Activated CD8-positive, alpha-beta T cell treated with anti-CD3 and anti-CD28 coated beads, Interleukin-2, amount 10 ng/mL, durations not matched to agents 7 days and 5 days (primary cell): ENCODE results near the gene MCC. TPM values are rescaled to one million over a fixed set of nuclear protein-coding genes. Genes with fewer than 3 reads are reported as not detected.

ENCODE experiments used
- ATAC-seq: fragments of 150-1000 bp; cut with Tn5 transposase; one replicate; pipeline ENCODE4 v1.10.0; 2021; ENCODE audit warnings: moderate library complexity
- CTCF ChIA-PET: fragments of 350-600 bp; sonication (Branson Sonifier 250); formaldehyde crosslinking; loops from one replicate; lab custom pipeline; 2021; ENCODE audit warnings: antibody characterized with exemption; lab: Charles Lee
- POLR2A ChIA-PET: fragments of 350-600 bp; sonication (Branson Sonifier 250); formaldehyde crosslinking; loops from one replicate; lab custom pipeline; 2021; ENCODE audit warnings: antibody characterized with exemption; lab: Charles Lee
- DNase-seq: peaks from one replicate; pipeline ENCODE4 v3.0.0-alpha.2; 2020
- H3K27ac Mint-ChIP-seq: one replicate; pipeline ENCODE4 v1.8.0; 2021; ENCODE audit warnings: mild to moderate bottlenecking, mixed read lengths
- H3K27me3 Mint-ChIP-seq: one replicate; pipeline ENCODE4 v1.8.0; 2021; ENCODE audit warnings: low read depth, mixed read lengths
- H3K36me3 Mint-ChIP-seq: one replicate; pipeline ENCODE4 v1.8.0; 2021; ENCODE audit warnings: low read depth, mixed read lengths
- H3K4me1 Mint-ChIP-seq: one replicate; pipeline ENCODE4 v1.8.0; 2021; ENCODE audit warnings: low read depth, mixed read lengths
- H3K4me3 Mint-ChIP-seq: one replicate; pipeline ENCODE4 v1.8.0; 2021; ENCODE audit warnings: mild to moderate bottlenecking, mixed read lengths
- H3K9me3 Mint-ChIP-seq: one replicate; pipeline ENCODE4 v1.8.0; 2022; ENCODE audit warnings: mixed read lengths; ENCODE audit not compliant: insufficient read depth
- total RNA-seq, 2 experiments: library from RNA; stranded (reverse); gene quantifications; one replicate each; pipeline ENCODE4 v1.2.3, GENCODE V29; 2021

MCC gene
- total RNA-seq, 2 experiments from 2014 or later: 7.6 to 8.0 TPM

DNA sequence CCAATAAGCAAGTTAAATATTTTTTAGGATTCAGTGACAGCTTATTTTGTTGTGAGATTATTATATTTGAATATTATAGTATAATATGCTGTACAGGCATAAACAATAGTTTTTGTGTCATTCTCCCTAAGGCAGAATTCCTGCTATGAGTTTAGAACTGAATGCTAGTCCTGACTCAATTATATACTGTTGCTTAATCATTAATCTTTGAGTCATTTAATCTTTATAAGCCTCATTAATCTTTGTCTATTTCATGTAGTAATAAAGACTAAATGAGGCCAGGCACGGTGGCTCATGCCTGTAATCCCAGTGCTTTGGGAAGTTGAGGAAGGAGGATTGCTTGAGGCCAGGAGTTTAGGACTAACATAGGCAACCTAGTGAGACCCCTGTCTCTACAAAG, 515.2 kb downstream of the MCC start:
- CTCF ChIA-PET: interaction anchor here (0.9 to 4.8 kb wide), 2 partner anchors 9 to 46 kb away, joined by 3 to 47 read pairs; no protein-coding TSS in a partner anchor
- no peak for DNase-seq
- no peaks in the 10 kb centered on the region for H3K27me3 Mint-ChIP-seq
- no peaks in the 10 kb centered on the region for H3K9me3 Mint-ChIP-seq
- H3K4me1 Mint-ChIP-seq: peaks cover 11% of the 10 kb centered on the region
- POLR2A ChIA-PET: no interaction called here
- peaks cover 3% of the 10 kb centered on the region for H3K36me3 Mint-ChIP-seq
- H3K4me3 Mint-ChIP-seq: no peak overlapping the region
- H3K27ac Mint-ChIP-seq: no peak overlapping the region
- no peak for ATAC-seq

Other genes starting within 250 kb of the MCC start
- gene TSSK1B, start 53.5 kb downstream of the MCC start, total RNA-seq: not detected
- gene YTHDC2, start 25.2 kb upstream of the MCC start, total RNA-seq: 10 to 100 TPM; 30.3 to 34.1 TPM